H9 (cell line): ENCODE data around the gene IL17REL. TPM values are rescaled to one million over a fixed set of nuclear protein-coding genes. Genes with fewer than 3 reads are reported as not detected.

Experiments used
- DNase-seq: peaks from one replicate; pipeline ENCODE4 v3.0.0-alpha.2; 2017
- H2AFZ ChIP-seq: one replicate; pipeline ENCODE4 v1.6.1; 2013; ENCODE audit warnings: mild to moderate bottlenecking, low read length, control low read depth, moderate library complexity
- H2AK5ac ChIP-seq: 2 replicates; pipeline ENCODE4 v1.6.1; 2013; ENCODE audit warnings: low read length, control low read depth, mixed read lengths; ENCODE audit not compliant: insufficient read length
- H2BK120ac ChIP-seq: one replicate; pipeline ENCODE4 v1.6.1; 2013; ENCODE audit warnings: low read depth, mild to moderate bottlenecking, low read length, control low read depth, inconsistent platforms; ENCODE audit not compliant: poor library complexity, severe bottlenecking
- H2BK12ac ChIP-seq: 2 replicates; pipeline ENCODE4 v1.6.1; 2013; ENCODE audit warnings: low read length, control low read depth, mixed read lengths, low read depth; ENCODE audit not compliant: insufficient read length
- H2BK15ac ChIP-seq: 2 replicates; pipeline ENCODE4 v1.6.1; 2013; ENCODE audit warnings: low read depth, low read length, control low read depth
- H2BK20ac ChIP-seq: one replicate; pipeline ENCODE4 v1.6.1; 2013; ENCODE audit warnings: low read depth, mild to moderate bottlenecking, low read length, control low read depth, inconsistent platforms; ENCODE audit not compliant: poor library complexity, severe bottlenecking
- H2BK5ac ChIP-seq: 2 replicates; pipeline ENCODE4 v1.6.1; 2013; ENCODE audit warnings: low read length, control low read depth, mixed read lengths; ENCODE audit not compliant: insufficient read length
- H3K14ac ChIP-seq: 2 replicates; pipeline ENCODE4 v1.6.1; 2013; ENCODE audit warnings: low read length, control low read depth; ENCODE audit not compliant: insufficient read depth
- H3K18ac ChIP-seq: 2 replicates; pipeline ENCODE4 v1.6.1; 2013; ENCODE audit warnings: low read depth, mild to moderate bottlenecking, mixed read lengths, low read length, control low read depth; ENCODE audit not compliant: insufficient read length
- H3K23ac ChIP-seq: 2 replicates; pipeline ENCODE4 v1.6.1; 2013; ENCODE audit warnings: low read length, control low read depth, mixed read lengths, low read depth; ENCODE audit not compliant: insufficient read length
- H3K23me2 ChIP-seq: 2 replicates; pipeline ENCODE4 v1.6.1; 2013; ENCODE audit warnings: low read depth, mild to moderate bottlenecking, mixed read lengths, low read length, control low read depth; ENCODE audit not compliant: insufficient read length, poor library complexity, severe bottlenecking
- H3K27ac ChIP-seq: 2 replicates; pipeline ENCODE4 v1.5.1; 2013; ENCODE audit warnings: low read length, control low read depth, mixed read lengths, low read depth; ENCODE audit not compliant: insufficient read length
- H3K27me3 ChIP-seq: 2 replicates; pipeline ENCODE4 v1.6.1; 2013; ENCODE audit warnings: low read length, control low read depth, inconsistent platforms; ENCODE audit not compliant: insufficient read depth
- H3K4ac ChIP-seq: 2 replicates; pipeline ENCODE4 v1.6.1; 2013; ENCODE audit warnings: low read depth, mild to moderate bottlenecking, control low read depth, inconsistent platforms, low read length, moderate library complexity
- H3K4me1 ChIP-seq: 2 replicates; pipeline ENCODE4 v1.6.1; 2013; ENCODE audit warnings: low read length, control low read depth, inconsistent platforms; ENCODE audit not compliant: insufficient read depth
- H3K4me2 ChIP-seq: 2 replicates; pipeline ENCODE4 v1.6.1; 2013; ENCODE audit warnings: low read length, control low read depth, mixed read lengths; ENCODE audit not compliant: insufficient read length, insufficient read depth
- H3K56ac ChIP-seq: 2 replicates; pipeline ENCODE4 v1.6.1; 2013; ENCODE audit warnings: low read depth, mild to moderate bottlenecking, mixed read lengths, low read length, control low read depth; ENCODE audit not compliant: insufficient read length
- H3K79me1 ChIP-seq: 2 replicates; pipeline ENCODE4 v1.6.1; 2013; ENCODE audit warnings: low read depth, mild to moderate bottlenecking, moderate library complexity, low read length, control low read depth, inconsistent platforms; ENCODE audit not compliant: insufficient read depth, poor library complexity, severe bottlenecking
- H3K79me2 ChIP-seq: 2 replicates; pipeline ENCODE4 v1.6.1; 2013; ENCODE audit warnings: low read length, control low read depth, inconsistent platforms; ENCODE audit not compliant: insufficient read depth
- H3K9ac ChIP-seq: 2 replicates; pipeline ENCODE4 v1.6.1; 2013; ENCODE audit warnings: low read length, control low read depth, mixed read lengths; ENCODE audit not compliant: insufficient read length; ENCODE audit errors: extremely low read depth
- H3K9me3 ChIP-seq: one replicate; pipeline ENCODE4 v1.6.1; 2013; ENCODE audit warnings: low read depth, low read length, inconsistent platforms; ENCODE audit not compliant: control insufficient read depth
- H3T11ph ChIP-seq: one replicate; pipeline ENCODE4 v1.6.1; 2013; ENCODE audit warnings: mild to moderate bottlenecking, low read length, control low read depth, inconsistent platforms
- H4K20me1 ChIP-seq: one replicate; pipeline ENCODE4 v1.6.1; 2013; ENCODE audit not compliant: control insufficient read depth, insufficient read length, insufficient read depth
- H4K5ac ChIP-seq: 2 replicates; pipeline ENCODE4 v1.6.1; 2013; ENCODE audit warnings: low read depth, mild to moderate bottlenecking, mixed read lengths, low read length, control low read depth; ENCODE audit not compliant: insufficient read length
- H4K8ac ChIP-seq: replicated peaks from 2 replicates; pipeline ENCODE4 v1.6.1; 2013; ENCODE audit warnings: low read length, control low read depth, mixed read lengths, low read depth; ENCODE audit not compliant: insufficient read length
- H4K91ac ChIP-seq: 2 replicates; pipeline ENCODE4 v1.6.1; 2013; ENCODE audit warnings: low read depth, mild to moderate bottlenecking, moderate library complexity, mixed read lengths, low read length, control low read depth; ENCODE audit not compliant: insufficient read length
- H3K27ac Mint-ChIP-seq, 3 experiments: 2 replicates in 2 of 3; 3 replicates in 1 of 3; pipeline ENCODE4 v1.8.0; 2020 to 2021; ENCODE audit warnings: mixed read lengths in 3 of 3, mild to moderate bottlenecking in 1 of 3, moderate library complexity in 1 of 3
- H3K27me3 Mint-ChIP-seq: 2 replicates; pipeline ENCODE4 v1.8.0; 2021; ENCODE audit warnings: low read depth, mild to moderate bottlenecking, moderate library complexity, mixed read lengths
- H3K36me3 Mint-ChIP-seq, 3 experiments: 2 replicates in 2 of 3; 3 replicates in 1 of 3; pipeline ENCODE4 v1.8.0; 2020 to 2021; ENCODE audit warnings: low read depth in 3 of 3, mixed read lengths in 3 of 3; ENCODE audit not compliant: insufficient read depth in 1 of 3
- H3K4me1 Mint-ChIP-seq, 2 experiments: 2 replicates each; pipeline ENCODE4 v1.8.0; 2020; ENCODE audit warnings: mixed read lengths in 2 of 2
- H3K4me3 Mint-ChIP-seq, 2 experiments: 2 replicates in 1 of 2; 3 replicates in 1 of 2; pipeline ENCODE4 v1.8.0; 2020 to 2021; ENCODE audit warnings: mild to moderate bottlenecking in 2 of 2, mixed read lengths in 2 of 2, moderate library complexity in 1 of 2
- H3K9me3 Mint-ChIP-seq, 2 experiments: 2 replicates in 1 of 2; 3 replicates in 1 of 2; pipeline ENCODE4 v1.8.0; 2020; ENCODE audit warnings: mild to moderate bottlenecking in 2 of 2, mixed read lengths in 2 of 2, moderate library complexity in 1 of 2
- CTCF ChIP-seq: fragments of 200-600 bp; sonication (generic); conservative IDR thresholded peaks from 3 replicates; pipeline ENCODE4 v1.8.0; 2021; ENCODE audit warnings: antibody characterized with exemption, mild to moderate bottlenecking
- WGBS: extraction: QIAGEN DNeasy Blood & Tissue Kit; methylation state at CpG from one replicate; pipeline ENCODE4 v1.1.7; 2013; ENCODE audit warnings: missing lambda C conversion rate, low lambda C conversion rate, mixed read lengths; ENCODE audit not compliant: insufficient read length; ENCODE audit errors: extremely low coverage; 5-methylcytosine and 5-hydroxymethylcytosine counted together
- total RNA-seq: library from RNA; stranded (reverse); gene quantifications from 2 replicates; pipeline ENCODE4 v1.2.1, GENCODE V29; 2021

The IL17REL gene
- total RNA-seq, 1 experiment from 2014 or later, result 0.20 TPM

GRCh38 chr22:49995361-49996118 lies 17.0 kb downstream of the IL17REL start:
- peaks cover 6% of the 10 kb centered on the region; the same call in 1 of the 2 replicates for H3K27me3 ChIP-seq
- H4K8ac ChIP-seq, result no peak overlapping the region
- Mint-ChIP-seq H3K4me3 (no peak overlapping the region; a peak in 1 of 5 replicates), H3K27me3 (peaks cover 36% of the 10 kb centered on the region), H3K9me3 (peaks cover 14 to 15% of the 10 kb centered on the region in 2 experiments), H3K36me3 (peaks cover 0 to 3% (median 0%) of the 10 kb centered on the region in 3 experiments; a peak in 3 of 7 replicates), H3K27ac (no peak overlapping the region; a peak in 1 of 7 replicates), H3K4me1 (peaks cover 8 to 13% of the 10 kb centered on the region in 2 experiments; a peak in 3 of 4 replicates)
- no peak overlapping the region for H2BK5ac ChIP-seq
- H3K14ac ChIP-seq, result no peak overlapping the region
- no peak overlapping the region for H2BK20ac ChIP-seq
- no peak overlapping the region for H3K27ac ChIP-seq
- TF ChIP-seq CTCF, result no peak
- no peak overlapping the region for H4K5ac ChIP-seq
- no peaks in the 10 kb centered on the region for H3K4me1 ChIP-seq
- no peak overlapping the region for H3K56ac ChIP-seq
- H2BK15ac ChIP-seq, result no peak overlapping the region
- H2AFZ ChIP-seq, result no peak overlapping the region
- H3K79me2 ChIP-seq, result no peaks in the 10 kb centered on the region
- no peak for DNase-seq
- no peak overlapping the region for H4K91ac ChIP-seq
- H3K4me2 ChIP-seq, result no peak overlapping the region
- H3K23ac ChIP-seq, result no peak overlapping the region
- no peak overlapping the region for H3T11ph ChIP-seq
- H3K9me3 ChIP-seq, result no peaks in the 10 kb centered on the region
- H3K18ac ChIP-seq, result no peak overlapping the region
- no peaks in the 10 kb centered on the region for H4K20me1 ChIP-seq
- peaks cover 4% of the 10 kb centered on the region for H3K23me2 ChIP-seq
- H2BK120ac ChIP-seq, result no peak overlapping the region
- H3K9ac ChIP-seq, result no peak overlapping the region
- no peak overlapping the region for H3K4ac ChIP-seq
- WGBS, result no CpG with 5 or more reads among the region's 10 CpGs
- no peaks in the 10 kb centered on the region for H3K79me1 ChIP-seq
- H2AK5ac ChIP-seq, result no peak overlapping the region
- H2BK12ac ChIP-seq, result no peak overlapping the region
